HCT116 (cell line): ENCODE measurements around the gene FGGY. TPM values are rescaled to one million over a fixed set of nuclear protein-coding genes. Genes with fewer than 3 reads are reported as not detected.

ENCODE experiments used
- ATAC-seq: fragments of 200-7000 bp; cut with Tn5 transposase; 2 replicates; pipeline ENCODE4 v1.9.1; 2020; ENCODE audit warnings: mild to moderate bottlenecking, moderate library complexity
- BruUV-seq: library from RNA; stranded (reverse); fragments of 400-500 nt; replicated peaks from 2 replicates; lab custom pipeline; 2021; lab: Mats Ljungman, UMichigan
- CTCF ChIA-PET: fragments of 300-600 bp; sonication (Branson Sonifier 250); formaldehyde crosslinking; loops from one replicate; lab custom pipeline; 2021; ENCODE audit warnings: antibody characterized with exemption; lab: Charles Lee
- POLR2A ChIA-PET: fragments of 300-600, 350-600 bp; sonication (Branson Sonifier 250); formaldehyde crosslinking; loops from one replicate; lab custom pipeline; 2021; ENCODE audit warnings: antibody characterized with exemption; lab: Charles Lee
- RAD21 ChIA-PET, 2 experiments: fragments of 300-600 bp; sonication (Branson Sonifier 250); formaldehyde crosslinking; loops; one replicate each; lab custom pipeline; 2023; ENCODE audit warnings: low total read pairs in 2 of 2; ENCODE audit not compliant: uncharacterized antibody in 2 of 2, unreplicated experiment in 2 of 2, low non-redundant PET in 1 of 2; lab: Charles Lee
- DNase-seq: peaks from one replicate; pipeline ENCODE4 v3.0.0-alpha.2; 2010; ENCODE audit warnings: low read depth, low spot score
- H2AFZ ChIP-seq: fragments of 200-600 bp; shearing (Covaris generic), sonication (generic); 2 replicates; pipeline ENCODE4 v1.6.1; 2017; ENCODE audit warnings: low read depth, mixed run types, mixed read lengths, antibody characterized with exemption, low read length; ENCODE audit not compliant: poor library complexity, severe bottlenecking
- H3K27ac ChIP-seq: 2 replicates; pipeline ENCODE4 v1.5.1; 2012; ENCODE audit warnings: low read depth, low read length
- H3K27me3 ChIP-seq: fragments of 200-600 bp; sonication (generic); 2 replicates; pipeline ENCODE4 v1.6.1; 2016; ENCODE audit warnings: mixed run types, low read length, mixed read lengths; ENCODE audit not compliant: insufficient read depth
- H3K36me3 ChIP-seq, 2 experiments: fragments of 200-500 bp in 1 of 2; fragments of 200-600 bp in 1 of 2; sonication (Bioruptor generic) in 1 of 2; sonication (generic) in 1 of 2; 2 replicates each; pipeline versions ENCODE4 v1.5.1 to v1.6.1; 2014 to 2016; ENCODE audit warnings: low read length in 2 of 2, inconsistent platforms in 1 of 2, mixed read lengths in 1 of 2, mixed run types in 1 of 2; ENCODE audit not compliant: insufficient read depth in 2 of 2, control insufficient read depth in 1 of 2
- H3K4me1 ChIP-seq, 2 experiments: fragments of 200-600 bp in 1 of 2; sonication (generic) in 1 of 2; 2 replicates each; pipeline versions ENCODE4 v1.5.1 to v1.6.1; 2012 to 2017; ENCODE audit warnings: low read length in 2 of 2, inconsistent platforms in 1 of 2, mild to moderate bottlenecking in 1 of 2, mixed read lengths in 1 of 2, mixed run types in 1 of 2, moderate library complexity in 1 of 2; ENCODE audit not compliant: insufficient read depth in 2 of 2, control insufficient read depth in 1 of 2
- H3K4me2 ChIP-seq: fragments of 200-600 bp; sonication (generic); 2 replicates; pipeline ENCODE4 v1.6.1; 2017; ENCODE audit warnings: mixed run types, low read length, mixed read lengths
- H3K4me3 ChIP-seq, 2 experiments: fragments of 200-600 bp in 1 of 2; sonication (generic) in 1 of 2; replicated peaks in 1 of 2; 2 replicates each; pipeline ENCODE4 v1.5.1; 2011 to 2016; ENCODE audit warnings: low read length in 2 of 2, control low read depth in 1 of 2, low read depth in 1 of 2, mild to moderate bottlenecking in 1 of 2, mixed read lengths in 1 of 2, mixed run types in 1 of 2
- H3K79me2 ChIP-seq: fragments of 200-600 bp; sonication (generic); 2 replicates; pipeline ENCODE4 v1.6.1; 2017; ENCODE audit warnings: mild to moderate bottlenecking, mixed run types, low read length, moderate library complexity, mixed read lengths; ENCODE audit not compliant: insufficient read depth
- H3K9ac ChIP-seq: fragments of 200-600 bp; sonication (generic); 2 replicates; pipeline ENCODE4 v1.6.1; 2016; ENCODE audit warnings: low read length, mixed read lengths
- H3K9me2 ChIP-seq: fragments of 200-600 bp; sonication (generic), shearing (Covaris generic); 2 replicates; pipeline ENCODE4 v1.6.1; 2017; ENCODE audit warnings: mixed run types, mild to moderate bottlenecking, moderate library complexity; ENCODE audit not compliant: insufficient read depth
- H3K9me3 ChIP-seq, 2 experiments: fragments of 200-500 bp in 1 of 2; fragments of 200-600 bp in 1 of 2; sonication (Bioruptor generic) in 1 of 2; sonication (generic) in 1 of 2; 2 replicates each; pipeline ENCODE4 v1.6.1; 2014 to 2017; ENCODE audit warnings: low read length in 2 of 2, mixed read lengths in 2 of 2, inconsistent platforms in 1 of 2, low read depth in 1 of 2, mild to moderate bottlenecking in 1 of 2, mixed run types in 1 of 2, moderate library complexity in 1 of 2; ENCODE audit not compliant: control insufficient read depth in 1 of 2, insufficient read depth in 1 of 2
- H4K20me1 ChIP-seq: fragments of 200-600 bp; sonication (generic), shearing (Covaris generic); 2 replicates; pipeline ENCODE4 v1.6.1; 2017; ENCODE audit warnings: mixed run types, mild to moderate bottlenecking, moderate library complexity; ENCODE audit not compliant: insufficient read depth
- ATF3 ChIP-seq: IDR thresholded peaks from 2 replicates; pipeline ENCODE4 v1.6.1; 2012
- CBX3 ChIP-seq: IDR thresholded peaks from 2 replicates; pipeline ENCODE4 v1.6.1; 2012; ENCODE audit warnings: low read depth
- CEBPB ChIP-seq: IDR thresholded peaks from 2 replicates; pipeline ENCODE4 v1.6.1; 2012; ENCODE audit warnings: low read depth
- EGR1 ChIP-seq: IDR thresholded peaks from 2 replicates; pipeline ENCODE4 v1.6.1; 2012; ENCODE audit warnings: low read depth
- ELF1 ChIP-seq: IDR thresholded peaks from 2 replicates; pipeline ENCODE4 v1.6.1; 2012; ENCODE audit warnings: low read depth, borderline replicate concordance
- EZH2 ChIP-seq: fragments of 200-600 bp; sonication (generic); IDR thresholded peaks from 2 replicates; pipeline ENCODE4 v1.6.1; 2017; ENCODE audit warnings: antibody characterized with exemption, mixed run types
- EZH2phosphoT487 ChIP-seq: fragments of 200-600 bp; IDR thresholded peaks from 2 replicates; pipeline ENCODE4 v1.6.1; 2018; ENCODE audit warnings: antibody characterized with exemption, borderline replicate concordance
- FOSL1 ChIP-seq: IDR thresholded peaks from 2 replicates; pipeline ENCODE4 v1.6.1; 2012; ENCODE audit warnings: low read depth
- POLR2A ChIP-seq: IDR thresholded peaks from 2 replicates; pipeline ENCODE4 v1.7.0; 2011; ENCODE audit warnings: borderline replicate concordance; ENCODE audit not compliant: insufficient read depth, insufficient read length; ENCODE audit errors: extremely low read depth
- POLR2AphosphoS5 ChIP-seq: IDR thresholded peaks from 2 replicates; pipeline ENCODE4 v1.6.1; 2011; ENCODE audit warnings: mild to moderate bottlenecking, low read depth, low read length, moderate library complexity
- RAD21 ChIP-seq: IDR thresholded peaks from 2 replicates; pipeline ENCODE4 v1.6.1; 2012; ENCODE audit warnings: low read depth, mild to moderate bottlenecking
- REST ChIP-seq: IDR thresholded peaks from 2 replicates; pipeline ENCODE4 v1.6.1; 2012; ENCODE audit warnings: low read depth
- SP1 ChIP-seq: IDR thresholded peaks from 2 replicates; pipeline ENCODE4 v1.6.1; 2012; ENCODE audit warnings: low read depth
- TCF7L2 ChIP-seq: IDR thresholded peaks from 2 replicates; pipeline ENCODE4 v1.7.0; 2011; ENCODE audit warnings: borderline replicate concordance, inconsistent platforms; ENCODE audit not compliant: insufficient read depth, insufficient read length; ENCODE audit errors: extremely low read depth
- ZBTB33 ChIP-seq: IDR thresholded peaks from 2 replicates; pipeline ENCODE4 v1.6.1; 2011; ENCODE audit warnings: mild to moderate bottlenecking, low read length, moderate library complexity; ENCODE audit not compliant: insufficient replicate concordance; ENCODE audit errors: extremely low read depth
- ZNF274 ChIP-seq: fragments of 200-500 bp; sonication (Bioruptor generic); IDR thresholded peaks from 2 replicates; pipeline ENCODE4 v1.6.1; 2014; ENCODE audit warnings: mild to moderate bottlenecking, low read depth, low read length, inconsistent platforms
- intact Hi-C: fragments of 100-400 bp; cut with micrococcal nuclease; formaldehyde crosslinking; loops from 2 replicates; pipeline ENCODE4 v1.10.0; 2022
- total RNA-seq: library from RNA; stranded (reverse); gene quantifications from one replicate; pipeline ENCODE4 v1.2.1, GENCODE V29; 2021; ENCODE audit not compliant: unreplicated experiment

Gene FGGY
- total RNA-seq, 1 experiment from 2014 or later = 10.6 TPM

- TF ChIP-seq RAD21 (no peak), EZH2phosphoT487 (no peak), EZH2 (no peak)
Observed at GRCh38 chr1:59730759-59731478, 434.0 kb downstream of the FGGY start (continued).

GRCh38 chr1:59731591-59731990 lies 434.7 kb downstream of the FGGY start:
- intact Hi-C loops = no loop called here
- Histone ChIP-seq H3K79me2 (no peaks in the 10 kb centered on the region), H3K4me2 (peak overlapping the region; percentile 69), H3K4me3 (0 out of 4 replicates have a peak overlapping the region, but pooled peaks of 1 of the 2 experiments have one; percentile 19), H3K4me1 (peaks cover 21 to 26% of the 10 kb centered on the region in 2 experiments), H3K9me2 (no peaks in the 10 kb centered on the region), H3K27ac (peak overlapping the region; percentile 51), H3K27me3 (no peaks in the 10 kb centered on the region), H2AFZ (peak overlapping the region; percentile 59), H4K20me1 (no peaks in the 10 kb centered on the region), H3K9ac (peak overlapping the region; percentile 48), H3K9me3 (no peaks in the 10 kb centered on the region), H3K36me3 (no peaks in the 10 kb centered on the region)
- ChIA-PET POLR2A (no interaction called here), RAD21 (no interaction called here), CTCF (no interaction called here)
- no TSS peak for BruUV-seq
- TF ChIP-seq FOSL1 (no peak), POLR2A (no peak), CEBPB (no peak), POLR2AphosphoS5 (no peak), EZH2phosphoT487 (no peak), ELF1 (no peak), REST (no peak), ZNF274 (no peak), ATF3 (no peak), EZH2 (no peak), CBX3 (no peak), SP1 (no peak), ZBTB33 (no peak), TCF7L2 (no peak), EGR1 (no peak)
- ATAC-seq (peak; percentile 17; the same call in 1 of the 2 replicates), DNase-seq (no peak)
